IPS-20b (cell line): ENCODE measurements around the gene LRRC31.

ENCODE experiments used
- H3K27ac ChIP-seq: one replicate; pipeline ENCODE4 v1.5.1; 2013; ENCODE audit warnings: low read length
- H3K27me3 ChIP-seq: 2 replicates; pipeline ENCODE4 v1.6.1; 2013; ENCODE audit warnings: mild to moderate bottlenecking, low read length, inconsistent platforms; ENCODE audit not compliant: insufficient read depth
- H3K36me3 ChIP-seq: 2 replicates; pipeline ENCODE4 v1.6.1; 2013; ENCODE audit warnings: low read depth, mild to moderate bottlenecking, inconsistent platforms, low read length, moderate library complexity; ENCODE audit not compliant: insufficient read depth
- H3K4me1 ChIP-seq: 2 replicates; pipeline ENCODE4 v1.6.1; 2013; ENCODE audit warnings: mild to moderate bottlenecking, control low read depth, inconsistent platforms, low read length, moderate library complexity; ENCODE audit not compliant: insufficient read depth
- H3K4me3 ChIP-seq: 2 replicates; pipeline ENCODE4 v1.5.1; 2013; ENCODE audit warnings: mild to moderate bottlenecking, low read length, inconsistent platforms
- H3K9ac ChIP-seq: 2 replicates; pipeline ENCODE4 v1.6.1; 2013; ENCODE audit warnings: low read depth, mild to moderate bottlenecking, inconsistent platforms, low read length, moderate library complexity
- H3K9me3 ChIP-seq: 2 replicates; pipeline ENCODE4 v1.6.1; 2013; ENCODE audit warnings: mild to moderate bottlenecking, low read depth, low read length, inconsistent platforms; ENCODE audit not compliant: insufficient read depth

LRRC31 gene

GRCh38 chr3:169827712-169828111, 42.0 kb downstream of the LRRC31 start:
- no peaks in the 10 kb centered on the region for H3K9me3 ChIP-seq
- H3K27ac ChIP-seq = no peak overlapping the region
- no peak overlapping the region for H3K4me3 ChIP-seq
- H3K27me3 ChIP-seq = no peaks in the 10 kb centered on the region
- H3K4me1 ChIP-seq = no peaks in the 10 kb centered on the region
- no peaks in the 10 kb centered on the region for H3K36me3 ChIP-seq
- H3K9ac ChIP-seq = no peak overlapping the region

GRCh38 chr3:169825316-169825715, 44.4 kb downstream of the LRRC31 start:
- H3K27ac ChIP-seq = no peak overlapping the region
- no peaks in the 10 kb centered on the region for H3K27me3 ChIP-seq
- no peaks in the 10 kb centered on the region for H3K9me3 ChIP-seq
- no peaks in the 10 kb centered on the region for H3K36me3 ChIP-seq
- no peak overlapping the region for H3K9ac ChIP-seq
- no peaks in the 10 kb centered on the region for H3K4me1 ChIP-seq
- no peak overlapping the region for H3K4me3 ChIP-seq

GRCh38 chr3:169822983-169823382, 46.8 kb downstream of the LRRC31 start:
- H3K36me3 ChIP-seq = no peaks in the 10 kb centered on the region
- H3K27me3 ChIP-seq = no peaks in the 10 kb centered on the region
- H3K9me3 ChIP-seq = no peaks in the 10 kb centered on the region
- H3K4me3 ChIP-seq = no peak overlapping the region
- no peak overlapping the region for H3K9ac ChIP-seq
- no peaks in the 10 kb centered on the region for H3K4me1 ChIP-seq
- no peak overlapping the region for H3K27ac ChIP-seq

- H3K4me3 ChIP-seq = no peak overlapping the region
- no peaks in the 10 kb centered on the region for H3K27me3 ChIP-seq
- no peak overlapping the region for H3K9ac ChIP-seq
- H3K36me3 ChIP-seq = no peaks in the 10 kb centered on the region
- no peaks in the 10 kb centered on the region for H3K4me1 ChIP-seq
- H3K9me3 ChIP-seq = no peaks in the 10 kb centered on the region
- H3K27ac ChIP-seq = no peak overlapping the region
These were observed 47.2 kb downstream of the LRRC31 start for GRCh38 chr3:169822540-169822939.

- Histone ChIP-seq H3K9me3 (no peaks in the 10 kb centered on the region), H3K9ac (no peak overlapping the region), H3K27me3 (no peaks in the 10 kb centered on the region), H3K4me3 (no peak overlapping the region), H3K4me1 (no peaks in the 10 kb centered on the region), H3K36me3 (no peaks in the 10 kb centered on the region), H3K27ac (no peak overlapping the region)
These were observed 47.6 kb downstream of the LRRC31 start for GRCh38 chr3:169822091-169822490.

- H3K9ac ChIP-seq = no peak overlapping the region
- H3K27ac ChIP-seq = no peak overlapping the region
- peaks cover 5% of the 10 kb centered on the region; the same call in 1 of the 2 replicates for H3K9me3 ChIP-seq
These were observed 51.4 kb downstream of the LRRC31 start for GRCh38 chr3:169818316-169818715.

GRCh38 chr3:169815590-169816150, 54.1 kb downstream of the LRRC31 start:
- peaks cover 38% of the 10 kb centered on the region for H3K27me3 ChIP-seq
- no peak overlapping the region for H3K9ac ChIP-seq
- no peak overlapping the region for H3K4me3 ChIP-seq
- H3K9me3 ChIP-seq = peaks cover 5% of the 10 kb centered on the region; the same call in 1 of the 2 replicates
- H3K27ac ChIP-seq = no peak overlapping the region
- H3K4me1 ChIP-seq = peaks cover 10% of the 10 kb centered on the region; the same call in 1 of the 2 replicates
- no peaks in the 10 kb centered on the region for H3K36me3 ChIP-seq

More at GRCh38 chr3:169818316-169818715, 51.4 kb downstream of the LRRC31 start:
- Histone ChIP-seq H3K4me3 (no peak overlapping the region), H3K27me3 (peaks cover 16% of the 10 kb centered on the region), H3K36me3 (no peaks in the 10 kb centered on the region), H3K4me1 (no peaks in the 10 kb centered on the region)

GRCh38 chr3:169813757-169814517, 55.8 kb downstream of the LRRC31 start:
- Histone ChIP-seq H3K4me3 (peak overlapping the region; percentile 88; the same call in 1 of the 2 replicates), H3K9me3 (peaks cover 5% of the 10 kb centered on the region; the same call in 1 of the 2 replicates), H3K4me1 (peaks cover 10% of the 10 kb centered on the region; the same call in 1 of the 2 replicates), H3K27ac (no peak overlapping the region), H3K9ac (no peak overlapping the region), H3K27me3 (peaks cover 38% of the 10 kb centered on the region), H3K36me3 (no peaks in the 10 kb centered on the region)

- Histone ChIP-seq H3K27ac (no peak overlapping the region), H3K9ac (peak overlapping the region; percentile 71; the same call in 1 of the 2 replicates), H3K36me3 (no peaks in the 10 kb centered on the region), H3K27me3 (peaks cover 38% of the 10 kb centered on the region), H3K4me3 (peak overlapping the region; percentile 88), H3K4me1 (peaks cover 10% of the 10 kb centered on the region; the same call in 1 of the 2 replicates), H3K9me3 (peaks cover 5% of the 10 kb centered on the region; the same call in 1 of the 2 replicates)
These were observed 56.5 kb downstream of the LRRC31 start for GRCh38 chr3:169813278-169813677.

GRCh38 chr3:169812332-169813235, 57.2 kb downstream of the LRRC31 start, which contains the start of the genes LRRC34 and LRRIQ4:
Gene LRRC34, minus strand, starts transcription at chr3:169812904. Its CDS starts 356 bp downstream, at chr3:169812548.
Gene LRRIQ4, plus strand, starts transcription at chr3:169812870. Its CDS starts 9,052 bp downstream, at chr3:169821922.
- H3K9ac ChIP-seq = peak within 1 kb of the TSS; percentile 71; the same call in 1 of the 2 replicates
- H3K27ac ChIP-seq = no peak within 1 kb of the TSS
- H3K27me3 ChIP-seq = peaks cover 38% of the 10 kb centered on the region
- H3K4me3 ChIP-seq = peak within 1 kb of the TSS; percentile 88
- H3K9me3 ChIP-seq = peaks cover 5% of the 10 kb centered on the region; the same call in 1 of the 2 replicates
- H3K36me3 ChIP-seq = no peaks in the 10 kb centered on the region
- H3K4me1 ChIP-seq = peaks cover 10% of the 10 kb centered on the region; the same call in 1 of the 2 replicates
